ENCODE results near the gene CAMTA1. TPM values are rescaled to one million over a fixed set of nuclear protein-coding genes. Genes with fewer than 3 reads are reported as not detected.

The CAMTA1 gene
- total RNA-seq, 2 donors from 2014 or later = 105 to 113 TPM

DNA sequence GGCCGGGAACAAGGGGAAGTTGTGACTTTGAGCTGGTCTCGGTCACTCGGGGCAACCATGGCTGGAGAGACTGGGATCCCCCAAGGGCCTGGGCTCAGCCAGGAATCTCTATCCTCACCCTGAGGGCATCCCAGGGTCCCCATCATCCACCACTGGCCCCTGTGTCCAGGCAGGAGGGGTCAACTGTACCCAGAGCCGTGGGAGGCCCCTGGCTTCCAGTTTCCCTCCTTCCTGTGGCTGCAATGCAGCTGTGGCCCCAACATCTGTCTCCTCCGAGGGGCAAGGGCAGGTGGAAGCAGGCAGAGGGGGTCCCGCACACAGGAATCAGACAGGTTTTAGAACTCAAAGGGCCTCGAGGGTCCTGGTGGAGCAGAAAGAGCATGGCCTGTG is 653.1 kb downstream of the CAMTA1 start:
- Histone ChIP-seq H3K9me3 (no peaks in the 10 kb centered on the region), H3K36me3 (no peaks in the 10 kb centered on the region), H3K4me1 (ENCODE audit: control insufficient read depth in 1 of 2, low read depth in 2 of 2) (no peaks in the 10 kb centered on the region), H3K27me3 (replicated peaks; ENCODE audit: insufficient read depth) (no peaks in the 10 kb centered on the region), H3K27ac (no peak overlapping the region), H3K4me3 (no peak overlapping the region)
- DNase-seq (ENCODE audit: low spot score) (no peak), ATAC-seq (ENCODE audit: insufficient number of reproducible peaks, low FRiP score, low read depth) (no peak)
- TF ChIP-seq CTCF (IDR thresholded peaks at IDR 0.05) = no peak

DNA sequence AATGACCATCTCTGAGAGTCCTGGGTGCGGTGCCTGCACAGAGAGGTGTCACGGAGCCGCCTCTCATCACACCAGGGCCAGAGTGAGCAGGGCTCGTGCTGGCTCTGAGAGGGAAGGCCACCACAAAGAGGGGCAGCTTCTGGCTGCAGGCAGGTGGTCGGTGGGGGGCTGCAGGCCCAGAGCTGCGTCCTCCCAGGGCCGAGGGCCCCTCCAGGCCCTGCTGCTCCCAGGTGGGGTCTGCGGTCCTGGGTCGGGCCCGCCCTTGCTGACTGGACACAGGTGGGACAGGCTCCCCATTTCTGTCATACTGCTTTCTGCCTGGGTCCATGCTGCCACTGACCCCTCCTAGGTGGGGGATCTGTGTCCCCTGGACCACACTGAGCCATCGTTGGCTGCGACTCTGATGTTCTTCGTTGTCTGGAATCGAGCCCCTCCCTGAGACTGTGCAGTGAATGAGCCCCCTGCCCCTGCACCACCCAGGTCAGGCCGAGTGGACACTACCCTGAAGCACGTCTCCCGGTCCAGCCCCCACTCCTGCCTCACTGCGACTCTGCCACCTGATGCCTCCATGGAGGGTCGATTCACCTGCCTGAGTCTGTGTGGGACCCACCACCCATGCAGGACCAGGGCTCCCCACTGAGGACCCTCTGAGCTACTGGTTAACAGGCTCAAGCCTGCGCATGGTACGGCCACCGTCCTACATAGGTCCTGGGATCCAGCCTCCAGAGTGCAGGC is 653.8 kb downstream of the CAMTA1 start:
- ATAC-seq (ENCODE audit: insufficient number of reproducible peaks, low FRiP score, low read depth) (no peak), DNase-seq (ENCODE audit: low spot score) (no peak)
- no peak for TF ChIP-seq CTCF (IDR thresholded peaks at IDR 0.05)
- Histone ChIP-seq H3K36me3 (no peaks in the 10 kb centered on the region), H3K27ac (no peak overlapping the region), H3K27me3 (replicated peaks; ENCODE audit: insufficient read depth) (no peaks in the 10 kb centered on the region), H3K9me3 (no peaks in the 10 kb centered on the region), H3K4me1 (ENCODE audit: control insufficient read depth in 1 of 2, low read depth in 2 of 2) (no peaks in the 10 kb centered on the region), H3K4me3 (no peak overlapping the region)

DNA sequence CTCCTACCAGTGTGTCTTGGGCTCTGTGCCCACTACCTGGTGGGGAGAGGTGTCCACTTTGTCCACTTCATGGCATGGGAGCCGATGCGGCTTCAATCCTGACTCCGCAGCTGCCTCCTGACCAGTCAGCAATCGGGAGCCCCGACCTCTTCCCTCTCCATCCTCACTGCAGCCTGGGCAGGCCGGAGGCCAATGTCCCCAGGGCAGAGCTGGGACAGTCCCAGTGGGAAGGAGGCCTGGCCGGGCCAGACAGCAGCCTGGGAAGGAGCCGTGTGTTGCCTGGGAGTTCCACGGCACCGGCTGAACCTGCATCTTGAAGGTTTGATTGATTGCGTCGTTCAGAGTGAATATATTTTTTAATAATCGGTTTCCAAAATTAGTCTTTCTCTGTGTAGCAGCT is 654.9 kb downstream of the CAMTA1 start:
- Histone ChIP-seq H3K27ac (no peak overlapping the region), H3K4me1 (ENCODE audit: control insufficient read depth in 1 of 2, low read depth in 2 of 2) (no peaks in the 10 kb centered on the region), H3K27me3 (replicated peaks; ENCODE audit: insufficient read depth) (no peaks in the 10 kb centered on the region), H3K4me3 (no peak overlapping the region), H3K9me3 (no peaks in the 10 kb centered on the region), H3K36me3 (no peaks in the 10 kb centered on the region)
- TF ChIP-seq CTCF (IDR thresholded peaks at IDR 0.05) = no peak
- DNase-seq (ENCODE audit: low spot score) (no peak), ATAC-seq (ENCODE audit: insufficient number of reproducible peaks, low FRiP score, low read depth) (no peak)

DNA sequence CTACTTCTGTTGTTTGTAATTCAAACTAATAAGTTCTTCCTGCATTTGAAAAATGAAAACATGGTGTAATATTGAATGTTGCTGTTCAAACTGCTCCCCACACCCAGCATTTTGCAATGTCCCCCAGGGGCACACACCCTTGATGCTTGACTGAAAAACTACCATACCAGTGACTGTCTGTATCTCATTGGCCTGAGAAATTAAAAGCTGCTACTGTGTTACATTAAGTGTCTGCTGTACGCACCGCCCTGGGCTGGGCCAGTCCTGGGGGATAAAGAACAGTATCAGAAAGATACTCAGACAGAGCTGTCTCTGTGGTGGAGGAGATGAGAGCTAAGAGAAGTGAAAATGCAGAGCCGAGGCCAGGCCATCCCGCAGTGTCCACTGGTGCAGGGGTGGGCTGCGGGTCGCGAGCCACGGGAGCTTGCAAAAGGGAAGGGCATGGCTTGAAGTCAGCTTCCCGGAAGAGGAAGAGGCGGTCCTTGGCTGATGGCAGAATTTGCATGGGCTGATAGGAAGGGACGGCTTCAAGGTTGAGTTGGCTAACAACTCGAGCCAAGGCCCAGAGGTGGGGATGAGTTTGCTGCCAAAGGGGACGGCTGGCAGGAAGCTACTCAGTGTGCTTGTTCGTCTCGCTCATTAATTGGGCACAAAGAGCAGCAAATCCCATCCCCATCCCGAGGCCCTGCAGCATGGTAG is 656.0 kb downstream of the CAMTA1 start:
- H3K27me3 ChIP-seq (replicated peaks; ENCODE audit: insufficient read depth) = no peaks in the 10 kb centered on the region
- TF ChIP-seq CTCF (IDR thresholded peaks at IDR 0.05) = no peak
- ATAC-seq (ENCODE audit: insufficient number of reproducible peaks, low FRiP score, low read depth) (no peak), DNase-seq (ENCODE audit: low spot score) (no peak)
- H3K4me1 ChIP-seq (ENCODE audit: control insufficient read depth in 1 of 2, low read depth in 2 of 2) = no peaks in the 10 kb centered on the region
- H3K4me3 ChIP-seq = no peak overlapping the region
- H3K9me3 ChIP-seq = no peaks in the 10 kb centered on the region
- no peak overlapping the region for H3K27ac ChIP-seq
- no peaks in the 10 kb centered on the region for H3K36me3 ChIP-seq

- Histone ChIP-seq H3K36me3 (no peaks in the 10 kb centered on the region), H3K27me3 (replicated peaks; ENCODE audit: insufficient read depth) (no peaks in the 10 kb centered on the region), H3K9me3 (no peaks in the 10 kb centered on the region), H3K27ac (no peak overlapping the region), H3K4me1 (ENCODE audit: control insufficient read depth in 1 of 2, low read depth in 2 of 2) (no peaks in the 10 kb centered on the region), H3K4me3 (no peak overlapping the region)
- DNase-seq (ENCODE audit: low spot score) (no peak), ATAC-seq (ENCODE audit: insufficient number of reproducible peaks, low FRiP score, low read depth) (no peak)
- TF ChIP-seq CTCF (IDR thresholded peaks at IDR 0.05) = no peak
Observed at GRCh38 chr1:7442036-7442435, 656.8 kb downstream of the CAMTA1 start.
